SK-N-SH (cell line): ENCODE results near the gene RND3. TPM values are rescaled to one million over a fixed set of nuclear protein-coding genes. Genes with fewer than 3 reads are reported as not detected.

Source experiments
- CTCF ChIA-PET: fragments of 300-600, 350-600 bp; formaldehyde crosslinking; extraction: SDS; loops from one replicate; lab custom pipeline; 2021; lab: Yijun Ruan, JAX
- POLR2A ChIA-PET: fragments of 350-600 bp; sonication (Branson Sonifier 250); formaldehyde crosslinking; extraction: SDS; loops from one replicate; lab custom pipeline; 2020; ENCODE audit warnings: antibody characterized with exemption, inconsistent platforms; lab: Yijun Ruan, JAX
- DNase-seq: peaks from one replicate; pipeline ENCODE4 v3.0.0; 2012
- H2AFZ ChIP-seq: fragments of 200-600 bp; sonication (generic); 2 replicates; pipeline ENCODE4 v1.8.1; 2016; ENCODE audit warnings: antibody characterized with exemption, mild to moderate bottlenecking, low read depth
- H3F3A ChIP-seq: fragments of 200-600 bp; sonication (generic); replicated peaks from 2 replicates; pipeline ENCODE3; 2016; ENCODE audit warnings: antibody characterized with exemption, mild to moderate bottlenecking; ENCODE audit not compliant: insufficient read depth
- H3K27ac ChIP-seq, 2 experiments: fragments of 200-500 bp in 1 of 2; fragments of 200-600 bp in 1 of 2; sonication (Bioruptor generic) in 1 of 2; sonication (generic), shearing (Covaris generic) in 1 of 2; 2 replicates each; pipeline versions ENCODE4 v1.5.1 to v1.6.1; 2014 to 2016; ENCODE audit warnings: low read depth in 2 of 2, inconsistent platforms in 1 of 2, low read length in 1 of 2, mild to moderate bottlenecking in 1 of 2, mixed read lengths in 1 of 2
- H3K27me3 ChIP-seq: fragments of 200-600 bp; sonication (generic), shearing (Covaris generic); 2 replicates; pipeline ENCODE4 v1.6.1; 2016; ENCODE audit warnings: mixed run types; ENCODE audit not compliant: insufficient read depth
- H3K36me3 ChIP-seq, 2 experiments: fragments of 200-500 bp in 1 of 2; fragments of 200-600 bp in 1 of 2; sonication (Bioruptor generic) in 1 of 2; sonication (generic) in 1 of 2; replicated peaks in 1 of 2; 2 replicates each; pipeline versions ENCODE3 to v1.5.1; 2014 to 2016; ENCODE audit warnings: low read length in 1 of 2, mild to moderate bottlenecking in 1 of 2; ENCODE audit not compliant: insufficient read depth in 2 of 2, control insufficient read depth in 1 of 2
- H3K4me1 ChIP-seq, 2 experiments: fragments of 200-500 bp in 1 of 2; fragments of 200-600 bp in 1 of 2; sonication (Bioruptor generic) in 1 of 2; sonication (generic), shearing (Covaris generic) in 1 of 2; 2 replicates each; pipeline versions ENCODE4 v1.5.1 to v1.6.1; 2014 to 2016; ENCODE audit warnings: low read depth in 1 of 2, low read length in 1 of 2, mixed run types in 1 of 2; ENCODE audit not compliant: insufficient read depth in 2 of 2, control insufficient read depth in 1 of 2
- H3K4me2 ChIP-seq: fragments of 200-600 bp; sonication (generic), shearing (Covaris generic); 2 replicates; pipeline ENCODE4 v1.6.1; 2017; ENCODE audit warnings: mixed run types
- H3K4me3 ChIP-seq, 2 experiments: fragments of 200-500 bp in 1 of 2; fragments of 200-600 bp in 1 of 2; sonication (Bioruptor generic) in 1 of 2; sonication (generic), shearing (Covaris generic) in 1 of 2; 2 replicates each; pipeline versions ENCODE4 v1.5.1 to v1.8.1; 2014 to 2016; ENCODE audit warnings: low read depth in 2 of 2, inconsistent platforms in 1 of 2, low read length in 1 of 2, mild to moderate bottlenecking in 1 of 2, mixed read lengths in 1 of 2, moderate library complexity in 1 of 2
- H3K79me2 ChIP-seq: fragments of 200-600 bp; sonication (generic); 2 replicates; pipeline ENCODE4 v1.8.1; 2017; ENCODE audit warnings: mild to moderate bottlenecking; ENCODE audit not compliant: insufficient read depth
- H3K9ac ChIP-seq: fragments of 200-600 bp; sonication (generic); 2 replicates; pipeline ENCODE4 v1.6.1; 2017; ENCODE audit warnings: mixed run types
- H3K9me2 ChIP-seq: fragments of 200-600 bp; sonication (generic); 2 replicates; pipeline ENCODE4 v1.6.1; 2017; ENCODE audit warnings: mixed run types
- H3K9me3 ChIP-seq: fragments of 200-600 bp; sonication (generic); 2 replicates; pipeline ENCODE4 v1.6.1; 2017; ENCODE audit warnings: mixed run types, mild to moderate bottlenecking, moderate library complexity
- H4K20me1 ChIP-seq: fragments of 200-600 bp; sonication (generic); 2 replicates; pipeline ENCODE4 v1.6.1; 2017; ENCODE audit warnings: mild to moderate bottlenecking, mixed run types; ENCODE audit not compliant: insufficient read depth
- CHD2 ChIP-seq: fragments of 150-350 bp; IDR thresholded peaks from 2 replicates; pipeline ENCODE4 v1.6.1; 2018; ENCODE audit warnings: low read length; ENCODE audit not compliant: partially characterized antibody
- ELF1 ChIP-seq: IDR thresholded peaks from 2 replicates; pipeline ENCODE4 v1.4.0; 2012
- EP300 ChIP-seq, 2 experiments: IDR thresholded peaks; 2 replicates each; pipeline versions ENCODE4 v1.4.0 to v1.6.1; 2012; ENCODE audit warnings: borderline replicate concordance in 1 of 2, low read depth in 1 of 2, low read length in 1 of 2
- FOXJ3 ChIP-seq: sonication (generic); formaldehyde crosslinking; IDR thresholded peaks from 2 replicates; pipeline ENCODE4 v1.5.1; 2020; ENCODE audit warnings: mild to moderate bottlenecking, missing genetic modification reagents
- FOXM1 ChIP-seq: IDR thresholded peaks from 2 replicates; pipeline ENCODE4 v1.4.0; 2012; ENCODE audit warnings: low read depth, mild to moderate bottlenecking
- GABPA ChIP-seq: IDR thresholded peaks from 2 replicates; pipeline ENCODE4 v1.4.0; 2012; ENCODE audit warnings: low read depth, mild to moderate bottlenecking
- GATA2 ChIP-seq: sonication (generic); formaldehyde crosslinking; IDR thresholded peaks from 2 replicates; pipeline ENCODE4 v1.5.0; 2020; ENCODE audit warnings: mild to moderate bottlenecking, missing genetic modification reagents
- JUND ChIP-seq: IDR thresholded peaks from 2 replicates; pipeline ENCODE4 v1.4.0; 2012
- MAX ChIP-seq: IDR thresholded peaks from 2 replicates; pipeline ENCODE4 v1.4.0; 2012; ENCODE audit warnings: low read depth
- MEF2A ChIP-seq: IDR thresholded peaks from 2 replicates; pipeline ENCODE4 v1.4.0; 2012; ENCODE audit warnings: low read depth, borderline replicate concordance
- POLR2AphosphoS5 ChIP-seq: IDR thresholded peaks from 2 replicates; pipeline ENCODE4 v1.6.1; 2012; ENCODE audit warnings: low read depth, low read length
- REST ChIP-seq: IDR thresholded peaks from 2 replicates; pipeline ENCODE4 v1.6.1; 2012; ENCODE audit warnings: mild to moderate bottlenecking, low read depth, low read length, moderate library complexity
- RFX5 ChIP-seq: IDR thresholded peaks from 2 replicates; pipeline ENCODE4 v1.6.1; 2012; ENCODE audit warnings: mild to moderate bottlenecking, improper control_type of control experiment, low read length
- SMC3 ChIP-seq: IDR thresholded peaks from 2 replicates; pipeline ENCODE4 v1.6.1; 2012; ENCODE audit warnings: low read depth, low read length, improper control_type of control experiment
- TCF12 ChIP-seq: IDR thresholded peaks from 2 replicates; pipeline ENCODE4 v1.4.0; 2012
- TEAD4 ChIP-seq: IDR thresholded peaks from 2 replicates; pipeline ENCODE4 v1.4.0; 2012; ENCODE audit warnings: mild to moderate bottlenecking, borderline replicate concordance; ENCODE audit not compliant: insufficient read depth
- USF1 ChIP-seq: IDR thresholded peaks from 2 replicates; pipeline ENCODE4 v1.4.0; 2012; ENCODE audit warnings: low read depth, borderline replicate concordance
- WGBS: methylation state at CpG from one replicate; pipeline ENCODE4 v1.1.6; 2017; ENCODE audit warnings: low lambda C conversion rate; 5-methylcytosine and 5-hydroxymethylcytosine counted together
- polyA plus RNA-seq, 3 experiments: library from polyadenylated mRNA; depleted of rRNA; stranded (reverse); fragments of >200 nt; gene quantifications; 2 replicates each; pipeline ENCODE4 v1.2.3, GENCODE V29; 2012

The RND3 gene
- polyA plus RNA-seq, 1 of the 3 experiments (the other 2 are of a cell fraction) = 49.7 TPM

- CTCF ChIA-PET = interaction anchor here (1.0 kb wide), 1 partner anchor 79 kb away, joined by 3 read pairs; no protein-coding TSS in a partner anchor
- POLR2A ChIA-PET = no interaction called here
- Histone ChIP-seq H3K4me2 (peak overlapping the region; percentile 15), H3K27ac (peak overlapping the region; percentile 47 to 95; a peak in 3 of 4 replicates), H3K9me2 (no peaks in the 10 kb centered on the region), H3F3A (peaks cover 35% of the 10 kb centered on the region), H3K4me1 (peaks cover 7 to 32% of the 10 kb centered on the region in 2 experiments), H3K79me2 (no peaks in the 10 kb centered on the region), H4K20me1 (no peaks in the 10 kb centered on the region), H3K27me3 (no peaks in the 10 kb centered on the region), H2AFZ (peak overlapping the region; percentile 49; the same call in 1 of the 2 replicates), H3K9ac (no peak overlapping the region), H3K4me3 (no peak overlapping the region), H3K36me3 (no peaks in the 10 kb centered on the region), H3K9me3 (no peaks in the 10 kb centered on the region)
- no peak for TF ChIP-seq POLR2AphosphoS5
- TF ChIP-seq RFX5 = no peak
- no peak for TF ChIP-seq FOXJ3 (CRISPR knock-in tag)
- 98% methylated on average over 5 of the region's 5 CpGs for WGBS
- DNase-seq = no peak
These were observed 44.6 kb upstream of the RND3 start for GRCh38 chr2:150532020-150532419.

- H3K36me3 ChIP-seq = no peaks in the 10 kb centered on the region
- ChIA-PET CTCF (interaction anchor here (1.0 kb wide), 1 partner anchor 79 kb away, joined by 3 read pairs; no protein-coding TSS in a partner anchor), POLR2A (no interaction called here)
- peaks cover 7 to 33% of the 10 kb centered on the region in 2 experiments for H3K4me1 ChIP-seq
- H3K27ac ChIP-seq = peak overlapping the region in 1 of 2 experiments; percentile 95; a peak in 3 of 4 replicates
- peak overlapping the region; percentile 15 for H3K4me2 ChIP-seq
- peaks cover 35% of the 10 kb centered on the region for H3F3A ChIP-seq
- H3K79me2 ChIP-seq = no peaks in the 10 kb centered on the region
- H3K9me3 ChIP-seq = no peaks in the 10 kb centered on the region
- H3K27me3 ChIP-seq = no peaks in the 10 kb centered on the region
- peak overlapping the region; percentile 27; the same call in 1 of the 2 replicates for H3K9ac ChIP-seq
- no peaks in the 10 kb centered on the region for H4K20me1 ChIP-seq
- H3K9me2 ChIP-seq = no peaks in the 10 kb centered on the region
- peak overlapping the region; percentile 49 for H2AFZ ChIP-seq
- TF ChIP-seq JUND = 0 out of 2 replicates have a peak, but pooled peaks have one; percentile 11
- no peak for TF ChIP-seq FOXM1
- TF ChIP-seq MAX = 0 out of 2 replicates have a peak, but pooled peaks have one; percentile 15
- TF ChIP-seq TCF12 = peak; percentile 34; the same call in 1 of the 2 replicates
- TF ChIP-seq, all 33 proteins: peak for 3
- 74% methylated on average over 2 of the region's 2 CpGs for WGBS
- H3K4me3 ChIP-seq = no peak overlapping the region
- no peak for DNase-seq
These were observed 44.1 kb upstream of the RND3 start for GRCh38 chr2:150531591-150531990.

- H3K9me2 ChIP-seq = no peaks in the 10 kb centered on the region
- H3F3A ChIP-seq = peaks cover 35% of the 10 kb centered on the region
- H3K4me3 ChIP-seq = no peak overlapping the region
- H3K27ac ChIP-seq = peak overlapping the region; percentile 81 to 95; a peak in 3 of 4 replicates
- H3K9ac ChIP-seq = peak overlapping the region; percentile 60; the same call in 1 of the 2 replicates
- WGBS = 84% methylated on average over 1 of the region's 1 CpG
- H3K27me3 ChIP-seq = no peaks in the 10 kb centered on the region
- no peaks in the 10 kb centered on the region for H3K36me3 ChIP-seq
- H3K4me2 ChIP-seq = no peak overlapping the region
- no peak for DNase-seq
- H4K20me1 ChIP-seq = no peaks in the 10 kb centered on the region
- no peaks in the 10 kb centered on the region for H3K79me2 ChIP-seq
- POLR2A ChIA-PET = no interaction called here
- H2AFZ ChIP-seq = no peak overlapping the region
- H3K9me3 ChIP-seq = no peaks in the 10 kb centered on the region
- CTCF ChIA-PET = no interaction called here
- peaks cover 7 to 38% of the 10 kb centered on the region in 2 experiments for H3K4me1 ChIP-seq
- TF ChIP-seq MEF2A = no peak
- TF ChIP-seq ELF1 = no peak
- no peak for TF ChIP-seq USF1
- TF ChIP-seq GABPA = no peak
- TF ChIP-seq CHD2 = no peak
- no peak for TF ChIP-seq REST
- no peak for TF ChIP-seq TEAD4
- no peak for TF ChIP-seq POLR2AphosphoS5
- TF ChIP-seq GATA2 (CRISPR knock-in tag) = no peak
- TF ChIP-seq SMC3 = no peak
- TF ChIP-seq RFX5 = no peak
- no peak for TF ChIP-seq EP300 (IDR thresholded peaks at IDR 0.05; ENCODE audit: borderline replicate concordance in 1 of 2, low read depth in 1 of 2, low read length in 1 of 2)
These were observed 42.7 kb upstream of the RND3 start for GRCh38 chr2:150530168-150530567.
